ENCODE data around the gene MAGI1.
A peak's percentile ranks its signal among the peaks of the same experiment; 100 is the strongest.

Gene MAGI1

DNA sequence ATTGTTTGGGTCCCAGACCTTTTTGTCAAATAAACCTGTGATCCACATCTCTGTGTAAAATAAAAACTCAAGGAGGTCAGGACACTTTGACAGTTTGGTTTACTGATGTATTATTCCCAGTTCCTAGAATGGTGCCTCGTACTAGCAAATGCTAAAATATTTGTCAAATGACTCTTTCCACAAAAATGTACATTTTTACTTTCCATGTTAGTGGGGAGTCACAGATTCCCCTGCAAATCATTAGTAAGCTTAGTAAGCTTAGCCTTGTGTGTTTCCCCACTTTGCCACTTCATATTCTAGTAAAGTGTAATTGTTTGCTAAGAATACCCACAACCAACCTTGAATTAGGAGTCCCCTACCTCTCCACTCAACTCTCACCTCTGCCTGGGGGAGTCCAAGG, 2.4 kb upstream of the MAGI1 start:
- no peak overlapping the region for H3K4me2 ChIP-seq (ENCODE audit: low read depth, low read length, poor library complexity, severe bottlenecking)
- H3F3A ChIP-seq (ENCODE audit: low read depth), result no peaks in the 10 kb centered on the region
- no peaks in the 10 kb centered on the region for H3K36me3 ChIP-seq (ENCODE audit: insufficient read depth, low read length)
- no peak overlapping the region for H2AFZ ChIP-seq (ENCODE audit: low read length)
- peaks cover 16% of the 10 kb centered on the region for H3K4me1 ChIP-seq (ENCODE audit: insufficient read depth, low read length, poor library complexity, severe bottlenecking)
- peaks cover 11% of the 10 kb centered on the region; the same call in 1 of the 2 replicates for H3K79me2 ChIP-seq (ENCODE audit: insufficient read depth, low read length)
- H3K9ac ChIP-seq (ENCODE audit: low read depth, low read length, poor library complexity, severe bottlenecking), result no peak overlapping the region
- H4K20me1 ChIP-seq (ENCODE audit: insufficient read depth, low read length, poor library complexity, severe bottlenecking), result no peaks in the 10 kb centered on the region
- H3K9me2 ChIP-seq (replicated peaks; ENCODE audit: low read depth, low read length), result no peaks in the 10 kb centered on the region
- no peak for TF ChIP-seq EZH2phosphoT487 (IDR thresholded peaks at IDR 0.05; ENCODE audit: borderline replicate concordance)
- TF ChIP-seq, protein P1, sequence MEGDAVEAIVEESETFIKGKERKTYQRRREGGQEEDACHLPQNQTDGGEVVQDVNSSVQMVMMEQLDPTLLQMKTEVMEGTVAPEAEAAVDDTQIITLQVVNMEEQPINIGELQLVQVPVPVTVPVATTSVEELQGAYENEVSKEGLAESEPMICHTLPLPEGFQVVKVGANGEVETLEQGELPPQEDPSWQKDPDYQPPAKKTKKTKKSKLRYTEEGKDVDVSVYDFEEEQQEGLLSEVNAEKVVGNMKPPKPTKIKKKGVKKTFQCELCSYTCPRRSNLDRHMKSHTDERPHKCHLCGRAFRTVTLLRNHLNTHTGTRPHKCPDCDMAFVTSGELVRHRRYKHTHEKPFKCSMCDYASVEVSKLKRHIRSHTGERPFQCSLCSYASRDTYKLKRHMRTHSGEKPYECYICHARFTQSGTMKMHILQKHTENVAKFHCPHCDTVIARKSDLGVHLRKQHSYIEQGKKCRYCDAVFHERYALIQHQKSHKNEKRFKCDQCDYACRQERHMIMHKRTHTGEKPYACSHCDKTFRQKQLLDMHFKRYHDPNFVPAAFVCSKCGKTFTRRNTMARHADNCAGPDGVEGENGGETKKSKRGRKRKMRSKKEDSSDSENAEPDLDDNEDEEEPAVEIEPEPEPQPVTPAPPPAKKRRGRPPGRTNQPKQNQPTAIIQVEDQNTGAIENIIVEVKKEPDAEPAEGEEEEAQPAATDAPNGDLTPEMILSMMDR (conservative IDR thresholded peaks at IDR 0.05; ENCODE audit: low read length), result no peak
- H3K9me3 ChIP-seq (ENCODE audit: insufficient read depth, low read depth, low read length), result no peaks in the 10 kb centered on the region
- no peak overlapping the region for H3K4me3 ChIP-seq (ENCODE audit: low read length, poor library complexity, severe bottlenecking)
- H3K27me3 ChIP-seq (ENCODE audit: insufficient read depth, low read length, poor library complexity, severe bottlenecking), result no peaks in the 10 kb centered on the region

DNA sequence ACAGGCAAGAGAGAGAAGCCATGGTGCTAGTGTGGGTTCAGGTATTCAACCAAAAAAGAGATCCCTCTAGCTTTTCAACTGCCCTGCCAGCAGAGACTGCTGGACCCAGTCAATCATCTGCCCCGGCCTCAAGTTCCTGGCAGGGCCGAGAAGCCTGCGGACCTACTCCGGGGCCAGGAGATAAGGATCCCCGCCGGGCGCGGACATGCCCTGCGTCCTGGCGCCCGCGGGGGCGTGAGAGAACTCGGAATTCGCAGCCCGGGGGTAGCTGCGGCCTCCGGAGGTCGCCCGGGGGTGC, 821 bp upstream of the MAGI1 start:
- H4K20me1 ChIP-seq (ENCODE audit: insufficient read depth, low read length, poor library complexity, severe bottlenecking), result no peaks in the 10 kb centered on the region
- H3K79me2 ChIP-seq (ENCODE audit: insufficient read depth, low read length), result peaks cover 11% of the 10 kb centered on the region; the same call in 1 of the 2 replicates
- no peaks in the 10 kb centered on the region for H3K9me2 ChIP-seq (replicated peaks; ENCODE audit: low read depth, low read length)
- no peak overlapping the region for H3K9ac ChIP-seq (ENCODE audit: low read depth, low read length, poor library complexity, severe bottlenecking)
- no peaks in the 10 kb centered on the region for H3K27me3 ChIP-seq (ENCODE audit: insufficient read depth, low read length, poor library complexity, severe bottlenecking)
- no peak overlapping the region for H3K4me3 ChIP-seq (ENCODE audit: low read length, poor library complexity, severe bottlenecking)
- H3K9me3 ChIP-seq (ENCODE audit: insufficient read depth, low read depth, low read length), result no peaks in the 10 kb centered on the region
- H3K4me1 ChIP-seq (ENCODE audit: insufficient read depth, low read length, poor library complexity, severe bottlenecking), result peaks cover 20% of the 10 kb centered on the region
- no peaks in the 10 kb centered on the region for H3K36me3 ChIP-seq (ENCODE audit: insufficient read depth, low read length)
- no peak overlapping the region for H3K4me2 ChIP-seq (ENCODE audit: low read depth, low read length, poor library complexity, severe bottlenecking)
- H3F3A ChIP-seq (ENCODE audit: low read depth), result no peaks in the 10 kb centered on the region
- H2AFZ ChIP-seq (ENCODE audit: low read length), result no peak overlapping the region
- TF ChIP-seq EZH2phosphoT487 (IDR thresholded peaks at IDR 0.05; ENCODE audit: borderline replicate concordance), result no peak
- TF ChIP-seq, protein P1 (conservative IDR thresholded peaks at IDR 0.05; ENCODE audit: low read length), result no peak

DNA sequence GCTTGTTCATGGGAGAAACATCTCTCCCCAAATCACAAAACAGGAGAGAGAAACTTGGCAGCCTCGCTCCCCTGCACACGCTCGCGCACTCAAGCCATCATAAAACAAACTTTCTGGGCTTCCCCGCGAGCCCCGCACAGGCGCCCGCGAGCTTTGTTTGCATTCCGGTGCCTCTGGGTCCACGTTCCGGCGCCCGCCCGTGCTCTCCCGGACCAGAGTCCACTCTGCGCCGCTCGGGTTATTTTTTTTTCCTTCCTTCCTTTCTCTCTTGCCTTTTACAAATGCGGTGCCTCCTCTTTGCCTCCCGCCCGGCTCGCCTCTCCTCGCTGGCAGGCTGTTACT, 363 bp downstream of the MAGI1 start:
- Histone ChIP-seq H3K4me2 (ENCODE audit: low read depth, low read length, poor library complexity, severe bottlenecking) (peak overlapping the region; percentile 62), H3K36me3 (ENCODE audit: insufficient read depth, low read length) (no peaks in the 10 kb centered on the region)
- no peak for TF ChIP-seq EZH2phosphoT487 (IDR thresholded peaks at IDR 0.05; ENCODE audit: borderline replicate concordance)
- TF ChIP-seq, protein P1 (conservative IDR thresholded peaks at IDR 0.05; ENCODE audit: low read length), result no peak

More for the DNA sequence above, 363 bp downstream of the MAGI1 start:
- peaks cover 20% of the 10 kb centered on the region for H3K4me1 ChIP-seq (ENCODE audit: insufficient read depth, low read length, poor library complexity, severe bottlenecking)
- H2AFZ ChIP-seq (ENCODE audit: low read length), result peak overlapping the region; percentile 94
- peak overlapping the region; percentile 74 for H3K9ac ChIP-seq (ENCODE audit: low read depth, low read length, poor library complexity, severe bottlenecking)
- H3K4me3 ChIP-seq (ENCODE audit: low read length, poor library complexity, severe bottlenecking), result peak overlapping the region; percentile 82
- H4K20me1 ChIP-seq (ENCODE audit: insufficient read depth, low read length, poor library complexity, severe bottlenecking), result no peaks in the 10 kb centered on the region
- no peaks in the 10 kb centered on the region for H3K9me2 ChIP-seq (replicated peaks; ENCODE audit: low read depth, low read length)
- H3K79me2 ChIP-seq (ENCODE audit: insufficient read depth, low read length), result peaks cover 11% of the 10 kb centered on the region; the same call in 1 of the 2 replicates
- no peaks in the 10 kb centered on the region for H3F3A ChIP-seq (ENCODE audit: low read depth)
- no peaks in the 10 kb centered on the region for H3K9me3 ChIP-seq (ENCODE audit: insufficient read depth, low read depth, low read length)
- H3K27me3 ChIP-seq (ENCODE audit: insufficient read depth, low read length, poor library complexity, severe bottlenecking), result no peaks in the 10 kb centered on the region

All from Loucy (cell line).